ENCODE measurements around the gene ADCY2. TPM values are rescaled to one million over a fixed set of nuclear protein-coding genes. Genes with fewer than 3 reads are reported as not detected.

Gene ADCY2
- total RNA-seq, 1 experiment from 2014 or later, result not detected

- Mint-ChIP-seq H3K36me3 (ENCODE audit: insufficient read depth, unreplicated experiment) (no peaks in the 10 kb centered on the region), H3K4me1 (ENCODE audit: low read depth, unreplicated experiment) (no peaks in the 10 kb centered on the region), H3K27me3 (ENCODE audit: insufficient read depth, unreplicated experiment) (no peaks in the 10 kb centered on the region), H3K4me3 (ENCODE audit: unreplicated experiment) (no peak overlapping the region), H3K27ac (ENCODE audit: unreplicated experiment) (no peak overlapping the region), H3K9me3 (ENCODE audit: unreplicated experiment) (peaks cover 27% of the 10 kb centered on the region)
- ChIA-PET POLR2A (no interaction called here), CTCF (no interaction called here)
- no peaks in the 10 kb centered on the region for H3K27me3 ChIP-seq (replicated peaks; ENCODE audit: control insufficient read depth, insufficient read depth, low read length)
- intact Hi-C loops (cut with micrococcal nuclease; ENCODE audit: unreplicated experiment), result no loop called here
- no peak for TF ChIP-seq CTCF (IDR thresholded peaks at IDR 0.05; ENCODE audit: insufficient read depth in 1 of 2, low read depth in 1 of 2, low read length in 1 of 2, severe bottlenecking in 1 of 2, unreplicated experiment in 1 of 2)
- peaks cover 14% of the 10 kb centered on the region for H3K9me3 ChIP-seq
- no peak overlapping the region for H3K4me3 ChIP-seq (ENCODE audit: low read depth, low read length)
- no peaks in the 10 kb centered on the region for H3K36me3 ChIP-seq (ENCODE audit: control insufficient read depth, insufficient read depth, low read length)
- no TSS peak for BruUV-seq (replicated peaks)
- H3K4me1 ChIP-seq, result no peaks in the 10 kb centered on the region
- no peak for DNase-seq
Measured at GRCh38 chr5:7474821-7475403, 79.0 kb downstream of the ADCY2 start.

GRCh38 chr5:7478459-7478858 lies 82.5 kb downstream of the ADCY2 start:
- Mint-ChIP-seq H3K4me1 (ENCODE audit: low read depth, unreplicated experiment) (no peaks in the 10 kb centered on the region), H3K9me3 (ENCODE audit: unreplicated experiment) (peaks cover 17% of the 10 kb centered on the region)
- no peaks in the 10 kb centered on the region for H3K36me3 ChIP-seq (ENCODE audit: control insufficient read depth, insufficient read depth, low read length)

GRCh38 chr5:7488734-7489133 lies 92.8 kb downstream of the ADCY2 start:
- Mint-ChIP-seq H3K27me3 (ENCODE audit: insufficient read depth, unreplicated experiment) (peaks cover 11% of the 10 kb centered on the region), H3K4me1 (ENCODE audit: low read depth, unreplicated experiment) (no peaks in the 10 kb centered on the region), H3K4me3 (ENCODE audit: unreplicated experiment) (no peak overlapping the region), H3K27ac (ENCODE audit: unreplicated experiment) (no peak overlapping the region), H3K9me3 (ENCODE audit: unreplicated experiment) (peaks cover 18% of the 10 kb centered on the region), H3K36me3 (ENCODE audit: insufficient read depth, unreplicated experiment) (no peaks in the 10 kb centered on the region)
- intact Hi-C loops (cut with micrococcal nuclease; ENCODE audit: unreplicated experiment), result no loop called here
- TF ChIP-seq CTCF (IDR thresholded peaks at IDR 0.05; ENCODE audit: insufficient read depth in 1 of 2, low read depth in 1 of 2, low read length in 1 of 2, severe bottlenecking in 1 of 2, unreplicated experiment in 1 of 2), result no peak
- Histone ChIP-seq H3K4me1 (no peaks in the 10 kb centered on the region), H3K36me3 (ENCODE audit: control insufficient read depth, insufficient read depth, low read length) (no peaks in the 10 kb centered on the region), H3K4me3 (ENCODE audit: low read depth, low read length) (no peak overlapping the region), H3K9me3 (no peaks in the 10 kb centered on the region), H3K27me3 (replicated peaks; ENCODE audit: control insufficient read depth, insufficient read depth, low read length) (no peaks in the 10 kb centered on the region)
- DNase-seq, result no peak
- POLR2A ChIA-PET, result no interaction called here
- no TSS peak for BruUV-seq (replicated peaks)
- CTCF ChIA-PET, result no interaction called here

More at GRCh38 chr5:7478459-7478858, 82.5 kb downstream of the ADCY2 start:
- no peak overlapping the region for H3K4me3 Mint-ChIP-seq (ENCODE audit: unreplicated experiment)
- H3K36me3 Mint-ChIP-seq (ENCODE audit: insufficient read depth, unreplicated experiment), result no peaks in the 10 kb centered on the region
- no peak overlapping the region for H3K27ac Mint-ChIP-seq (ENCODE audit: unreplicated experiment)
- intact Hi-C loops (cut with micrococcal nuclease; ENCODE audit: unreplicated experiment), result no loop called here
- no peak for DNase-seq
- Histone ChIP-seq H3K27me3 (replicated peaks; ENCODE audit: control insufficient read depth, insufficient read depth, low read length) (no peaks in the 10 kb centered on the region), H3K4me1 (no peaks in the 10 kb centered on the region), H3K9me3 (no peaks in the 10 kb centered on the region), H3K4me3 (ENCODE audit: low read depth, low read length) (no peak overlapping the region)
- no TSS peak for BruUV-seq (replicated peaks)
- POLR2A ChIA-PET, result no interaction called here
- TF ChIP-seq CTCF (IDR thresholded peaks at IDR 0.05; ENCODE audit: insufficient read depth in 1 of 2, low read depth in 1 of 2, low read length in 1 of 2, severe bottlenecking in 1 of 2, unreplicated experiment in 1 of 2), result no peak
- CTCF ChIA-PET, result no interaction called here
- H3K27me3 Mint-ChIP-seq (ENCODE audit: insufficient read depth, unreplicated experiment), result no peaks in the 10 kb centered on the region

Measured in Caco-2 (cell line).